Neural cell (in vitro differentiated cells): ENCODE data around the gene NATD1. TPM values are rescaled to one million over a fixed set of nuclear protein-coding genes. Genes with fewer than 3 reads are reported as not detected.

ENCODE experiments used
- H2AFZ ChIP-seq: fragments of 200-600, 300-800 bp; sonication (generic), shearing (Covaris generic); 2 replicates; pipeline ENCODE4 v1.6.0; 2014; ENCODE audit warnings: low read depth, mild to moderate bottlenecking, antibody characterized with exemption, low read length, moderate library complexity
- H3F3A ChIP-seq: fragments of 200-600 bp; shearing (Covaris generic); 2 replicates; pipeline ENCODE4 v1.6.1; 2016; ENCODE audit warnings: mild to moderate bottlenecking, moderate library complexity, mixed read lengths, antibody characterized with exemption, low read length; ENCODE audit not compliant: insufficient read depth, poor library complexity, severe bottlenecking
- H3K27ac ChIP-seq: fragments of 200-600, 300-800 bp; sonication (generic), shearing (Covaris generic); 2 replicates; pipeline ENCODE4 v1.5.1; 2014; ENCODE audit warnings: mild to moderate bottlenecking, low read length, moderate library complexity
- H3K27me3 ChIP-seq: fragments of 300-800, 200-600 bp; sonication (generic), shearing (Covaris generic); 2 replicates; pipeline ENCODE4 v1.6.0; 2014; ENCODE audit warnings: mild to moderate bottlenecking, low read depth, low read length, moderate library complexity; ENCODE audit not compliant: insufficient read depth
- H3K36me3 ChIP-seq: fragments of 300-800, 200-600 bp; sonication (generic), shearing (Covaris generic); 2 replicates; pipeline ENCODE4 v1.5.1; 2014; ENCODE audit warnings: mild to moderate bottlenecking, antibody characterized with exemption, low read length, moderate library complexity; ENCODE audit not compliant: insufficient read depth
- H3K4me2 ChIP-seq: fragments of 300-800, 200-600 bp; sonication (generic), shearing (Covaris generic); 2 replicates; pipeline ENCODE4 v1.6.0; 2014; ENCODE audit warnings: mild to moderate bottlenecking, low read length
- H3K4me3 ChIP-seq: fragments of 300-800, 200-600 bp; sonication (generic), shearing (Covaris generic); 2 replicates; pipeline ENCODE4 v1.5.1; 2014; ENCODE audit warnings: mild to moderate bottlenecking, low read length, moderate library complexity
- H3K79me2 ChIP-seq: fragments of 200-600 bp; shearing (Covaris generic); replicated peaks from 2 replicates; pipeline ENCODE4 v1.6.0; 2014; ENCODE audit warnings: mild to moderate bottlenecking, low read length, moderate library complexity; ENCODE audit not compliant: insufficient read depth
- H3K9ac ChIP-seq: fragments of 300-800, 200-600 bp; sonication (generic), shearing (Covaris generic); 2 replicates; pipeline ENCODE4 v1.6.1; 2016; ENCODE audit warnings: mild to moderate bottlenecking, low read length, mixed read lengths
- H3K9me2 ChIP-seq: fragments of 200-600 bp; shearing (Covaris generic); 2 replicates; pipeline ENCODE4 v1.6.1; 2016; ENCODE audit warnings: mild to moderate bottlenecking, low read length, mixed read lengths; ENCODE audit not compliant: insufficient read depth
- H3K9me3 ChIP-seq: fragments of 200-600, 300-800 bp; sonication (generic), shearing (Covaris generic); 2 replicates; pipeline ENCODE4 v1.6.1; 2016; ENCODE audit warnings: mild to moderate bottlenecking, mixed run types, low read length, moderate library complexity, mixed read lengths
- H4K20me1 ChIP-seq: fragments of 200-600 bp; shearing (Covaris generic); 2 replicates; pipeline ENCODE4 v1.6.1; 2016; ENCODE audit warnings: mild to moderate bottlenecking, mixed run types; ENCODE audit not compliant: insufficient read depth
- EP300 ChIP-seq: fragments of 450-650 bp; conservative IDR thresholded peaks from 2 replicates; pipeline ENCODE4 v1.6.1; 2014; ENCODE audit warnings: antibody characterized with exemption, mild to moderate bottlenecking, moderate library complexity; ENCODE audit not compliant: poor library complexity, severe bottlenecking
- EZH2 ChIP-seq: fragments of 200-600, 300-800 bp; shearing (Covaris generic), sonication (generic); IDR thresholded peaks from 2 replicates; pipeline ENCODE4 v1.6.1; 2014; ENCODE audit warnings: antibody characterized with exemption, low read length, borderline replicate concordance, mild to moderate bottlenecking; ENCODE audit not compliant: insufficient read depth, poor library complexity, severe bottlenecking
- MXI1 ChIP-seq: fragments of 450-650 bp; conservative IDR thresholded peaks from 2 replicates; pipeline ENCODE4 v1.6.1; 2014; ENCODE audit warnings: antibody characterized with exemption, mild to moderate bottlenecking; ENCODE audit not compliant: poor library complexity, severe bottlenecking
- POLR2AphosphoS5 ChIP-seq: IDR thresholded peaks from 2 replicates; pipeline ENCODE4 v1.6.1; 2012
- RAD21 ChIP-seq: fragments of 450-650 bp; conservative IDR thresholded peaks from 2 replicates; pipeline ENCODE4 v1.6.1; 2014; ENCODE audit warnings: antibody characterized with exemption, mild to moderate bottlenecking, moderate library complexity
- SMC3 ChIP-seq: fragments of 450-650 bp; conservative IDR thresholded peaks from 2 replicates; pipeline ENCODE4 v1.6.1; 2014; ENCODE audit warnings: antibody characterized with exemption, mild to moderate bottlenecking, moderate library complexity; ENCODE audit not compliant: poor library complexity
- TAF1 ChIP-seq: IDR thresholded peaks from 2 replicates; pipeline ENCODE4 v1.6.1; 2012; ENCODE audit warnings: low read depth
- polyA plus RNA-seq: library from polyadenylated mRNA; depleted of rRNA; stranded (reverse); fragments of >200 nt; gene quantifications from 2 replicates; pipeline ENCODE4 v1.2.3, GENCODE V29; 2014
- TF ChIP-seq, protein P1 (sequence below): IDR thresholded peaks from 2 replicates; pipeline ENCODE4 v1.6.1; 2012; ENCODE audit warnings: borderline replicate concordance
- TF ChIP-seq, protein P2 (sequence below): fragments of 450-650 bp; IDR thresholded peaks from 2 replicates; pipeline ENCODE4 v1.5.1; 2014; ENCODE audit warnings: antibody characterized with exemption, mild to moderate bottlenecking, moderate library complexity; ENCODE audit not compliant: poor library complexity, severe bottlenecking

NATD1 gene
- polyA plus RNA-seq, 1 donor from 2014 or later = 2.8 TPM

DNA sequence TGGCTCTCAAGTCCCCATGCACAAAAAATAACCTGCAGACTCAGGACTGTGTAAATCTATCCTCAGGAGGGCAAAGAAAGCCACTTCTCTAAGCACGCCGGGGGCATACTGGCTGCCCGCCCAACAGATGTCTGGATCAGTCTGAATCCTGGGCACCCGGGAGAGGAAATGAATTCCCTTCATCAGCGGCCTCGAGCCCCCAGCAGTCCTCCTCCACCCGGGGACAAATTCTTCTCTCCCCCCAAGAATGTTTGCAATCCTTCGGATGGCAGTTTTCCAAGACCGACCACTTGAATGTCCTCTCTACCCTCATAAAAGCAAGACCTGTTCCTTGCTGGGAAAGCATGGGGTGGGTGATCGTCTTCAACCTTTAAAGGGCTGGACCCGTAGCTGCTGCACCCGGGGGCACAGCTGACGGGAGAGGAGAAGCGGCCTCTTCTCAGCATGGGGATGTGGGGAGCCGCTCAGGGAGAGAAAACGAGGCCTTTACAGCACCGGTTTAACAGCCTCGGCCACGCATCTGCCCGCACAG, 21.9 kb upstream of the NATD1 start:
- Histone ChIP-seq H3K27me3 (peaks cover 17% of the 10 kb centered on the region), H3K79me2 (no peaks in the 10 kb centered on the region), H3K9me3 (no peaks in the 10 kb centered on the region), H2AFZ (peak overlapping the region; percentile 48), H3F3A (no peaks in the 10 kb centered on the region), H3K9me2 (no peaks in the 10 kb centered on the region), H3K4me2 (peak overlapping the region; percentile 61), H3K36me3 (no peaks in the 10 kb centered on the region), H3K4me3 (peak overlapping the region; percentile 75), H3K9ac (peak overlapping the region; percentile 68), H3K27ac (no peak overlapping the region), H4K20me1 (no peaks in the 10 kb centered on the region)
- TF ChIP-seq POLR2AphosphoS5 = no peak
- TF ChIP-seq TAF1 = no peak
- no peak for TF ChIP-seq EZH2
- no peak for TF ChIP-seq RAD21
- TF ChIP-seq, protein P1, sequence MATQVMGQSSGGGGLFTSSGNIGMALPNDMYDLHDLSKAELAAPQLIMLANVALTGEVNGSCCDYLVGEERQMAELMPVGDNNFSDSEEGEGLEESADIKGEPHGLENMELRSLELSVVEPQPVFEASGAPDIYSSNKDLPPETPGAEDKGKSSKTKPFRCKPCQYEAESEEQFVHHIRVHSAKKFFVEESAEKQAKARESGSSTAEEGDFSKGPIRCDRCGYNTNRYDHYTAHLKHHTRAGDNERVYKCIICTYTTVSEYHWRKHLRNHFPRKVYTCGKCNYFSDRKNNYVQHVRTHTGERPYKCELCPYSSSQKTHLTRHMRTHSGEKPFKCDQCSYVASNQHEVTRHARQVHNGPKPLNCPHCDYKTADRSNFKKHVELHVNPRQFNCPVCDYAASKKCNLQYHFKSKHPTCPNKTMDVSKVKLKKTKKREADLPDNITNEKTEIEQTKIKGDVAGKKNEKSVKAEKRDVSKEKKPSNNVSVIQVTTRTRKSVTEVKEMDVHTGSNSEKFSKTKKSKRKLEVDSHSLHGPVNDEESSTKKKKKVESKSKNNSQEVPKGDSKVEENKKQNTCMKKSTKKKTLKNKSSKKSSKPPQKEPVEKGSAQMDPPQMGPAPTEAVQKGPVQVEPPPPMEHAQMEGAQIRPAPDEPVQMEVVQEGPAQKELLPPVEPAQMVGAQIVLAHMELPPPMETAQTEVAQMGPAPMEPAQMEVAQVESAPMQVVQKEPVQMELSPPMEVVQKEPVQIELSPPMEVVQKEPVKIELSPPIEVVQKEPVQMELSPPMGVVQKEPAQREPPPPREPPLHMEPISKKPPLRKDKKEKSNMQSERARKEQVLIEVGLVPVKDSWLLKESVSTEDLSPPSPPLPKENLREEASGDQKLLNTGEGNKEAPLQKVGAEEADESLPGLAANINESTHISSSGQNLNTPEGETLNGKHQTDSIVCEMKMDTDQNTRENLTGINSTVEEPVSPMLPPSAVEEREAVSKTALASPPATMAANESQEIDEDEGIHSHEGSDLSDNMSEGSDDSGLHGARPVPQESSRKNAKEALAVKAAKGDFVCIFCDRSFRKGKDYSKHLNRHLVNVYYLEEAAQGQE = no peak
- TF ChIP-seq, protein P2, sequence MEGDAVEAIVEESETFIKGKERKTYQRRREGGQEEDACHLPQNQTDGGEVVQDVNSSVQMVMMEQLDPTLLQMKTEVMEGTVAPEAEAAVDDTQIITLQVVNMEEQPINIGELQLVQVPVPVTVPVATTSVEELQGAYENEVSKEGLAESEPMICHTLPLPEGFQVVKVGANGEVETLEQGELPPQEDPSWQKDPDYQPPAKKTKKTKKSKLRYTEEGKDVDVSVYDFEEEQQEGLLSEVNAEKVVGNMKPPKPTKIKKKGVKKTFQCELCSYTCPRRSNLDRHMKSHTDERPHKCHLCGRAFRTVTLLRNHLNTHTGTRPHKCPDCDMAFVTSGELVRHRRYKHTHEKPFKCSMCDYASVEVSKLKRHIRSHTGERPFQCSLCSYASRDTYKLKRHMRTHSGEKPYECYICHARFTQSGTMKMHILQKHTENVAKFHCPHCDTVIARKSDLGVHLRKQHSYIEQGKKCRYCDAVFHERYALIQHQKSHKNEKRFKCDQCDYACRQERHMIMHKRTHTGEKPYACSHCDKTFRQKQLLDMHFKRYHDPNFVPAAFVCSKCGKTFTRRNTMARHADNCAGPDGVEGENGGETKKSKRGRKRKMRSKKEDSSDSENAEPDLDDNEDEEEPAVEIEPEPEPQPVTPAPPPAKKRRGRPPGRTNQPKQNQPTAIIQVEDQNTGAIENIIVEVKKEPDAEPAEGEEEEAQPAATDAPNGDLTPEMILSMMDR = no peak
- TF ChIP-seq MXI1 = no peak
- no peak for TF ChIP-seq SMC3
- no peak for TF ChIP-seq EP300

DNA sequence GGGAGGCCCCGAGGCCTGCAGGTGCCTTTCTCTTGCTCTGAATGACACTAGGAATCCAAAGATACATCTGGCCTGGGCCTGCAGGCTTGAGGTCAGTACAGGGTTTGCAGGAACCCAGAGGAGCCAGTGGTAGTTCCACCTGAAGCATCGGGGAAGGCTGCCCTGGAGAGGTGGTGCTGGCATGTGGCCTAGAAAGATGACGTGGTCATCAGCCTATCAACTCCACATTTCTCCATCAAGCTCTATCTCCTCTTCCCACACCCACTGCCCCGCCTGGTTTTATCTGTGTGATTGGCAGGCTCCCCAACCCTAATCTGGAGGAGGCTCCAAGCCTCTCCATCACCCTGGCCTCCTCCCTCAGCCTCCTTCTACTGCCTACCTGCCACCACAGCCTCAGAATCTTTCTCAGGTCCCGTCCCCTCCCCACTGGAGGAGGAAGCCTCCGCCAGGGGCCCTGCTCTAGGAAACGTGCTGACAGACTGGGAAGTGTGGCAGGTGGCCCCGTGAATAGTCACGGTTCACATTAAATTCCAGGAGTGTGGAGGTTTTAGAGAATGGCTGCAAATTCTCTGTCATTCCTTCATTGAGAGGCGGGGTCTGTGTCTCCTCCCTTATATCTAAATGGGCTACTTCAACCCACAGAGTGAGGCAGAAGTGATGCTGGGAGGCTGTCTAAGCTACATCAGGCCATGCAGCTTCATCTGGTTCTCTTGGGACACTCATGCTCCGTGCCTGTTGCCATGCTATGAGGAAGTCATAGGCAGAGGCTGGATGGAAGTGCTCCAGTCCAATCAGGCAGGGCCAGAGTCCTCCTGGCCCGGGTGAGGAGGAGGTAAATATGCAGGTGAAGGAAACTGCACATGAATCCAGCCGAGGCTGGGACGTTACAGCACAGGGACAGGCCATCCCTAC, 19.9 kb upstream of the NATD1 start:
- H4K20me1 ChIP-seq = no peaks in the 10 kb centered on the region
- no peak overlapping the region for H3K27ac ChIP-seq
- TF ChIP-seq RAD21 (no peak), SMC3 (no peak), EP300 (no peak), POLR2AphosphoS5 (no peak), TAF1 (no peak), EZH2 (no peak), MXI1 (no peak)
- TF ChIP-seq, protein P1 = no peak
- TF ChIP-seq, protein P2 = no peak

More for the DNA sequence above, 19.9 kb upstream of the NATD1 start:
- Histone ChIP-seq H3K9ac (no peak overlapping the region), H3K9me2 (no peaks in the 10 kb centered on the region), H3K79me2 (no peaks in the 10 kb centered on the region), H3K27me3 (peaks cover 17% of the 10 kb centered on the region), H3K4me3 (no peak overlapping the region), H3K9me3 (no peaks in the 10 kb centered on the region), H3K4me2 (no peak overlapping the region), H3K36me3 (no peaks in the 10 kb centered on the region), H2AFZ (no peak overlapping the region), H3F3A (no peaks in the 10 kb centered on the region)
